ENCODE data around the gene BSND. TPM values are rescaled to one million over a fixed set of nuclear protein-coding genes. Genes with fewer than 3 reads are reported as not detected.

Gene BSND
- total RNA-seq, 4 donors from 2014 or later: not detected

GRCh38 chr1:54989473-54989872, 9.3 kb upstream of the BSND start:
- H3K4me1 ChIP-seq: no peaks in the 10 kb centered on the region
- peak overlapping the region in 2 of 4 donors; percentile 23 to 60 for H3K27ac ChIP-seq
- no peaks in the 10 kb centered on the region for H3K9me3 ChIP-seq
- TF ChIP-seq, protein P1, sequence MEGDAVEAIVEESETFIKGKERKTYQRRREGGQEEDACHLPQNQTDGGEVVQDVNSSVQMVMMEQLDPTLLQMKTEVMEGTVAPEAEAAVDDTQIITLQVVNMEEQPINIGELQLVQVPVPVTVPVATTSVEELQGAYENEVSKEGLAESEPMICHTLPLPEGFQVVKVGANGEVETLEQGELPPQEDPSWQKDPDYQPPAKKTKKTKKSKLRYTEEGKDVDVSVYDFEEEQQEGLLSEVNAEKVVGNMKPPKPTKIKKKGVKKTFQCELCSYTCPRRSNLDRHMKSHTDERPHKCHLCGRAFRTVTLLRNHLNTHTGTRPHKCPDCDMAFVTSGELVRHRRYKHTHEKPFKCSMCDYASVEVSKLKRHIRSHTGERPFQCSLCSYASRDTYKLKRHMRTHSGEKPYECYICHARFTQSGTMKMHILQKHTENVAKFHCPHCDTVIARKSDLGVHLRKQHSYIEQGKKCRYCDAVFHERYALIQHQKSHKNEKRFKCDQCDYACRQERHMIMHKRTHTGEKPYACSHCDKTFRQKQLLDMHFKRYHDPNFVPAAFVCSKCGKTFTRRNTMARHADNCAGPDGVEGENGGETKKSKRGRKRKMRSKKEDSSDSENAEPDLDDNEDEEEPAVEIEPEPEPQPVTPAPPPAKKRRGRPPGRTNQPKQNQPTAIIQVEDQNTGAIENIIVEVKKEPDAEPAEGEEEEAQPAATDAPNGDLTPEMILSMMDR (IDR thresholded peaks at IDR 0.05): no peak
- no peak for TF ChIP-seq POLR2A (IDR thresholded peaks at IDR 0.05)
- no peaks in the 10 kb centered on the region for H3K27me3 ChIP-seq
- H3K4me3 ChIP-seq: no peak overlapping the region
- peak in 2 of 3 donors; percentile 70 to 76 for DNase-seq
- H3K36me3 ChIP-seq: no peaks in the 10 kb centered on the region

DNA sequence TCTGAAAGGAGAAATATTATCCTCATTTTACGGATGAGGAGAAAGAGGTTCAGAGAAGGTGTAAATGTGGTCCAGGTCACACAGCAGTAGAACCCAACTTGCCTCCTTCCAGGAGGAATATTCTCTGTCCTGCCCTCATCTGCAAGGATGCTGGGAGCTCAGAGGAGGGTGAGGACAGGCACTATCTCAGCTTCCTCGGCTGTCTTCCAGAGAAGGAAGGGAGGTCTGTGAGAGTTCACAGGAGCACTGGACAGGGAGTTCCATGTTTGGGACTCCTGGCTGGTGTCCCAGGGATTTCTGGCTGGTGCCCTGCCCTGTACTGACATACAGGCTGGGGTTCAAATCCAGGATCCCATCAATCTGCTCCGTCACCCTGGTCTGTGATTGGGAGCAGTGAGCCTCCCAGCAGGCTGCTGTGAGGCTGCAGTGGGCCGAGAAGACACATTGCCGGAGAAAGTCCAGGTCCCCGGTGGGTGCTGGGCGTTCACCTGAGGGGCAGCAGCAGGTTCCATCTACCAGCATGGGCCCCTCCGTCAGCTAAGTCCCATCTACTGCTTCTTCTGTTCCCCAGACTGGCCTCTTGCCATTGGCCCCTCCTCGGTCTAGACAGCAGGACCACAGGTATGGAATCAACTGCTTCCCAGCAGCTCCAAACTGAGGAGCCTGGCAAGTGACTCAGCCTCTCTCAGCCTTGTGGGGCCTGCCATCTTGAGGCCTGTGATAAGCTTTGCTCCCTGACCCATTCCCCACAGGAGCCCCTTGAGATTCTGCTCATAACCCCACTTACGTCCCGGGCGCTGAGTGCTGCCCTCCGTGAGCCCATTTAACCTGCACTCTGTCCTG, 8.5 kb upstream of the BSND start:
- Histone ChIP-seq H3K9me3 (no peaks in the 10 kb centered on the region), H3K36me3 (no peaks in the 10 kb centered on the region), H3K27ac (peak overlapping the region in 2 of 4 donors; percentile 28 to 66), H3K4me1 (no peaks in the 10 kb centered on the region), H3K4me3 (no peak overlapping the region), H3K27me3 (no peaks in the 10 kb centered on the region)
- TF ChIP-seq POLR2A (IDR thresholded peaks at IDR 0.05): no peak
- TF ChIP-seq, protein P1 (IDR thresholded peaks at IDR 0.05): no peak
- DNase-seq: no peak

- H3K27ac ChIP-seq: peak overlapping the region in 1 of 4 donors; percentile 66
- no peaks in the 10 kb centered on the region for H3K27me3 ChIP-seq
- no peaks in the 10 kb centered on the region for H3K36me3 ChIP-seq
- no peak overlapping the region for H3K4me3 ChIP-seq
- no peaks in the 10 kb centered on the region for H3K9me3 ChIP-seq
- DNase-seq: no peak
- TF ChIP-seq, protein P1 (IDR thresholded peaks at IDR 0.05): no peak
- no peak for TF ChIP-seq POLR2A (IDR thresholded peaks at IDR 0.05)
- H3K4me1 ChIP-seq: no peaks in the 10 kb centered on the region
Measured at GRCh38 chr1:54990916-54991315, 7.8 kb upstream of the BSND start.

DNA sequence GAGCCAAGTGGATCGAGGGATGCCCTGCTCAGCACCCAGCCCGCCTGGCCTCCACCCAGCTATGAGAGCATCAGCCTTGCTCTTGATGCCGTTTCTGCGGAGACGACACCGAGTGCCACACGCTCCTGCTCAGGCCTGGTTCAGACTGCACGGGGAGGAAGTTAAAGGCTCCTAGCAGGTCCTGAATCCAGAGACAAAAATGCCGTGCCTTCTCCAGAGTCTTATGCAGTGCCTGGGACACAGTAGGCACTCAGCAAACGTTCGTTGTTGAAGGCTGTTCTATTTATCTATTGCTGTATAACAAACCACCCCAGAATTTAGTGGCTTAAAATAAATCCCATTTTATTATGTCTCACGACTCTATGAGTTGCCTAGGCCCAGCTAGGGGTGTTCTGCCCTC, 6.8 kb upstream of the BSND start:
- H3K36me3 ChIP-seq: no peaks in the 10 kb centered on the region
- H3K27ac ChIP-seq: no peak overlapping the region
- no peak overlapping the region for H3K4me3 ChIP-seq
- TF ChIP-seq POLR2A (IDR thresholded peaks at IDR 0.05): no peak
- TF ChIP-seq, protein P1 (IDR thresholded peaks at IDR 0.05): no peak
- peaks cover 0 to 2% of the 10 kb centered on the region in 2 donors for H3K27me3 ChIP-seq
- peaks cover 0 to 7% (median 1%) of the 10 kb centered on the region in 4 donors for H3K4me1 ChIP-seq
- H3K9me3 ChIP-seq: no peaks in the 10 kb centered on the region
- DNase-seq: no peak

- H3K9me3 ChIP-seq: no peaks in the 10 kb centered on the region
- H3K4me3 ChIP-seq: no peak overlapping the region
- no peak overlapping the region for H3K27ac ChIP-seq
- peaks cover 0 to 9% of the 10 kb centered on the region in 2 donors for H3K27me3 ChIP-seq
- H3K36me3 ChIP-seq: no peaks in the 10 kb centered on the region
- peak in 1 of 3 donors; percentile 32 for DNase-seq
- H3K4me1 ChIP-seq: peaks cover 0 to 10% (median 1%) of the 10 kb centered on the region in 4 donors
- no peak for TF ChIP-seq POLR2A (IDR thresholded peaks at IDR 0.05)
- TF ChIP-seq, protein P1 (IDR thresholded peaks at IDR 0.05): no peak
Measured at GRCh38 chr1:54993140-54993539, 5.6 kb upstream of the BSND start.
